GM23338 (cell line): ENCODE data around the gene DHDDS. TPM values are rescaled to one million over a fixed set of nuclear protein-coding genes. Genes with fewer than 3 reads are reported as not detected.

ENCODE experiments used
- ATAC-seq: fragments of 200-7000 bp; cut with Tn5 transposase; 3 replicates; pipeline ENCODE4 v1.9.1; 2020
- DNase-seq: peaks from one replicate; pipeline ENCODE4 v3.0.0-alpha.2; 2015; ENCODE audit warnings: low spot score
- H2AFZ ChIP-seq: fragments of 200-600 bp; sonication (generic); 2 replicates; pipeline ENCODE4 v1.8.0; 2016; ENCODE audit warnings: antibody characterized with exemption, mild to moderate bottlenecking, moderate library complexity
- H3F3A ChIP-seq: fragments of 200-600 bp; sonication (generic); replicated peaks from 2 replicates; pipeline ENCODE4 v1.8.0; 2017; ENCODE audit warnings: antibody characterized with exemption, mixed run types, low read depth
- H3K27ac ChIP-seq: fragments of 200-600 bp; sonication (generic); 2 replicates; pipeline ENCODE4 v1.6.1; 2016; ENCODE audit warnings: low read depth
- H3K27me3 ChIP-seq: fragments of 200-600 bp; sonication (generic); 2 replicates; pipeline ENCODE4 v1.8.0; 2016; ENCODE audit warnings: mild to moderate bottlenecking, mixed run types, moderate library complexity; ENCODE audit not compliant: insufficient read depth
- H3K36me3 ChIP-seq: fragments of 200-600 bp; sonication (generic); 2 replicates; pipeline ENCODE4 v1.8.0; 2016; ENCODE audit warnings: mild to moderate bottlenecking; ENCODE audit not compliant: insufficient read depth
- H3K4me1 ChIP-seq: fragments of 200-600 bp; sonication (generic); 2 replicates; pipeline ENCODE4 v1.8.0; 2016; ENCODE audit warnings: mild to moderate bottlenecking, moderate library complexity; ENCODE audit not compliant: insufficient read depth
- H3K4me2 ChIP-seq: fragments of 200-600 bp; sonication (generic); 2 replicates; pipeline ENCODE4 v1.7.1; 2017; ENCODE audit warnings: mixed run types
- H3K4me3 ChIP-seq: fragments of 200-600 bp; sonication (generic); 2 replicates; pipeline ENCODE4 v1.6.1; 2016; ENCODE audit warnings: mixed run types
- H3K79me2 ChIP-seq: fragments of 200-600 bp; sonication (generic); replicated peaks from 2 replicates; pipeline ENCODE4 v1.8.0; 2017; ENCODE audit warnings: mild to moderate bottlenecking; ENCODE audit not compliant: insufficient read depth
- H3K9me2 ChIP-seq: fragments of 200-600 bp; sonication (generic); 2 replicates; pipeline ENCODE4 v1.8.0; 2017; ENCODE audit not compliant: insufficient read depth
- H4K20me1 ChIP-seq: fragments of 200-600 bp; sonication (generic); replicated peaks from 2 replicates; pipeline ENCODE4 v1.8.0; 2017; ENCODE audit warnings: mild to moderate bottlenecking; ENCODE audit not compliant: insufficient read depth
- H3K27ac Mint-ChIP-seq: 2 replicates; pipeline ENCODE4 v1.8.0; 2020; ENCODE audit warnings: inconsistent platforms, mild to moderate bottlenecking, moderate library complexity, mixed read lengths
- H3K27me3 Mint-ChIP-seq: 3 replicates; pipeline ENCODE4 v1.8.0; 2022; ENCODE audit warnings: low read depth, mild to moderate bottlenecking, moderate library complexity, mixed read lengths, inconsistent platforms; ENCODE audit not compliant: insufficient read depth, poor library complexity
- H3K36me3 Mint-ChIP-seq: 3 replicates; pipeline ENCODE4 v1.8.0; 2021; ENCODE audit warnings: low read depth, mild to moderate bottlenecking, inconsistent platforms, moderate library complexity, mixed read lengths
- H3K4me1 Mint-ChIP-seq: 3 replicates; pipeline ENCODE4 v1.8.0; 2020; ENCODE audit warnings: mild to moderate bottlenecking, inconsistent platforms, mixed read lengths
- H3K4me3 Mint-ChIP-seq: 3 replicates; pipeline ENCODE4 v1.8.0; 2021; ENCODE audit warnings: moderate library complexity, mild to moderate bottlenecking, inconsistent platforms, mixed read lengths
- H3K9me3 Mint-ChIP-seq: 3 replicates; pipeline ENCODE4 v1.8.0; 2020; ENCODE audit warnings: moderate library complexity, mild to moderate bottlenecking, inconsistent platforms, mixed read lengths
- CREB1 ChIP-seq: fragments of 250-450 bp; sonication (Bioruptor Pico); IDR thresholded peaks from 2 replicates; pipeline ENCODE4 v1.5.0; 2020; ENCODE audit warnings: low read depth, mild to moderate bottlenecking, moderate library complexity
- JUNB ChIP-seq: IDR thresholded peaks from one replicate; pipeline ENCODE4 v1.6.1; 2016; ENCODE audit warnings: antibody characterized with exemption; ENCODE audit not compliant: unreplicated experiment
- NANOG ChIP-seq: IDR thresholded peaks from 2 replicates; pipeline ENCODE4 v1.6.1; 2016; ENCODE audit warnings: antibody characterized with exemption, borderline replicate concordance
- ZNF331 ChIP-seq: fragments of 250-450 bp; sonication (Bioruptor Pico); IDR thresholded peaks from 2 replicates; pipeline ENCODE4 v1.5.0; 2020; ENCODE audit warnings: low read depth, mild to moderate bottlenecking, moderate library complexity
- ZNF462 ChIP-seq: fragments of 250-450 bp; sonication (Bioruptor Pico); IDR thresholded peaks from 2 replicates; pipeline ENCODE4 v1.5.0; 2020; ENCODE audit warnings: mild to moderate bottlenecking, moderate library complexity
- polyA plus RNA-seq: library from polyadenylated mRNA; unstranded; fragments of >200 nt; fragmentation: Nextera tagmentation; extraction: Ambion mirVana; gene quantifications from 2 replicates; pipeline ENCODE4 v1.2.1, GENCODE V29; 2016
- total RNA-seq: library from RNA; depleted of rRNA; stranded (reverse); fragments of >200 nt; shearing (Covaris generic); gene quantifications from 2 replicates; pipeline ENCODE4 v1.2.3, GENCODE V29; 2014
- TF ChIP-seq, protein P1 (sequence below), 2 experiments: fragments of 200-600 bp in 1 of 2; sonication (generic) in 1 of 2; conservative IDR thresholded peaks; 2 replicates each; pipeline versions ENCODE4 v1.5.1 to v1.6.1; 2016 to 2017; ENCODE audit warnings: antibody characterized with exemption in 2 of 2, low read depth in 2 of 2, mild to moderate bottlenecking in 2 of 2, moderate library complexity in 1 of 2

Gene DHDDS
- total and polyA plus RNA-seq, 2 experiments from 2014 or later = 32.6 to 49.5 TPM

- no peaks in the 10 kb centered on the region for H3K9me3 Mint-ChIP-seq
- TF ChIP-seq, protein P1, sequence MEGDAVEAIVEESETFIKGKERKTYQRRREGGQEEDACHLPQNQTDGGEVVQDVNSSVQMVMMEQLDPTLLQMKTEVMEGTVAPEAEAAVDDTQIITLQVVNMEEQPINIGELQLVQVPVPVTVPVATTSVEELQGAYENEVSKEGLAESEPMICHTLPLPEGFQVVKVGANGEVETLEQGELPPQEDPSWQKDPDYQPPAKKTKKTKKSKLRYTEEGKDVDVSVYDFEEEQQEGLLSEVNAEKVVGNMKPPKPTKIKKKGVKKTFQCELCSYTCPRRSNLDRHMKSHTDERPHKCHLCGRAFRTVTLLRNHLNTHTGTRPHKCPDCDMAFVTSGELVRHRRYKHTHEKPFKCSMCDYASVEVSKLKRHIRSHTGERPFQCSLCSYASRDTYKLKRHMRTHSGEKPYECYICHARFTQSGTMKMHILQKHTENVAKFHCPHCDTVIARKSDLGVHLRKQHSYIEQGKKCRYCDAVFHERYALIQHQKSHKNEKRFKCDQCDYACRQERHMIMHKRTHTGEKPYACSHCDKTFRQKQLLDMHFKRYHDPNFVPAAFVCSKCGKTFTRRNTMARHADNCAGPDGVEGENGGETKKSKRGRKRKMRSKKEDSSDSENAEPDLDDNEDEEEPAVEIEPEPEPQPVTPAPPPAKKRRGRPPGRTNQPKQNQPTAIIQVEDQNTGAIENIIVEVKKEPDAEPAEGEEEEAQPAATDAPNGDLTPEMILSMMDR (conservative IDR thresholded peaks at IDR 0.05; ENCODE audit: low read depth in 2 of 2) = no peak
- TF ChIP-seq ZNF462 (CRISPR knock-in tag) = no peak
- no peak for TF ChIP-seq JUNB
- TF ChIP-seq NANOG = no peak
- no peak for TF ChIP-seq CREB1 (CRISPR knock-in tag)
- no peak for TF ChIP-seq ZNF331 (CRISPR knock-in tag)
- no peak for DNase-seq
Measured at GRCh38 chr1:26496861-26497260, 64.7 kb downstream of the DHDDS start.

More at GRCh38 chr1:26496861-26497260, 64.7 kb downstream of the DHDDS start:
- H3K4me1 ChIP-seq = no peaks in the 10 kb centered on the region; the same call in 1 of the 2 replicates
- Mint-ChIP-seq H3K4me1 (peaks cover 3% of the 10 kb centered on the region; the same call in 1 of the 3 replicates), H3K27ac (no peak overlapping the region), H3K4me3 (no peak overlapping the region; the same call in 2 of the 3 replicates), H3K27me3 (peaks cover 8% of the 10 kb centered on the region), H3K36me3 (no peaks in the 10 kb centered on the region)
- H4K20me1 ChIP-seq = no peaks in the 10 kb centered on the region
- peaks cover 7% of the 10 kb centered on the region for H3F3A ChIP-seq
- no peaks in the 10 kb centered on the region for H3K9me2 ChIP-seq
- no peak overlapping the region for H2AFZ ChIP-seq
- H3K4me2 ChIP-seq = no peak overlapping the region
- ATAC-seq = no peak
- H3K27me3 ChIP-seq = no peaks in the 10 kb centered on the region
- H3K79me2 ChIP-seq = no peaks in the 10 kb centered on the region
- no peaks in the 10 kb centered on the region for H3K36me3 ChIP-seq
- H3K4me3 ChIP-seq = no peak overlapping the region
- H3K27ac ChIP-seq = no peak overlapping the region
